Natural killer cell (primary cell): ENCODE measurements around the gene ARID4A. TPM values are rescaled to one million over a fixed set of nuclear protein-coding genes. Genes with fewer than 3 reads are reported as not detected.
"Not testable (repeated sequence)": the region's sequence is repeated elsewhere in the genome, so short reads cannot be mapped to it uniquely, and the experiment has no call there.

Experiments
- ATAC-seq, 3 donors: fragments of 150-1000 bp in 2 of 3; fragments of 200-7000 bp in 1 of 3; cut with Tn5 transposase; 1 replicate in 1 of 3; 2 replicates in 2 of 3; pipeline ENCODE4 v1.10.0; 2021; ENCODE audit warnings: mild to moderate bottlenecking in 2 of 3, moderate library complexity in 2 of 3
- DNase-seq, 2 donors: peaks; one replicate each; pipeline versions ENCODE4 v3.0.0 to v3.0.0-alpha.2; 2013 to 2021; ENCODE audit warnings: mixed read lengths in 1 of 2
- H3K27ac ChIP-seq: one replicate; pipeline ENCODE4 v1.5.1; 2013; ENCODE audit warnings: mild to moderate bottlenecking, low read length
- H3K27me3 ChIP-seq: one replicate; pipeline ENCODE4 v1.6.1; 2013; ENCODE audit warnings: low read length; ENCODE audit not compliant: control insufficient read depth, insufficient read depth
- H3K36me3 ChIP-seq: one replicate; pipeline ENCODE4 v1.6.1; 2013; ENCODE audit warnings: low read length; ENCODE audit not compliant: control insufficient read depth, insufficient read depth
- H3K4me1 ChIP-seq: one replicate; pipeline ENCODE4 v1.6.1; 2013; ENCODE audit warnings: low read length; ENCODE audit not compliant: control insufficient read depth, insufficient read depth
- H3K4me3 ChIP-seq: one replicate; pipeline ENCODE4 v1.5.1; 2013; ENCODE audit warnings: low read length
- H3K9me3 ChIP-seq: one replicate; pipeline ENCODE4 v1.6.1; 2013; ENCODE audit warnings: low read length; ENCODE audit not compliant: control insufficient read depth, insufficient read depth
- H3K27ac Mint-ChIP-seq, 2 donors: one replicate each; pipeline ENCODE4 v1.8.0; 2022; ENCODE audit warnings: mild to moderate bottlenecking in 2 of 2, mixed read lengths in 2 of 2, moderate library complexity in 1 of 2
- H3K27me3 Mint-ChIP-seq, 2 donors: one replicate each; pipeline ENCODE4 v1.8.0; 2022; ENCODE audit warnings: low read depth in 2 of 2, mixed read lengths in 2 of 2
- H3K36me3 Mint-ChIP-seq: one replicate; pipeline ENCODE4 v1.8.0; 2022; ENCODE audit warnings: mixed read lengths
- H3K4me1 Mint-ChIP-seq, 2 donors: one replicate each; pipeline ENCODE4 v1.8.0; 2022; ENCODE audit warnings: mixed read lengths in 2 of 2
- H3K4me3 Mint-ChIP-seq: one replicate; pipeline ENCODE4 v1.8.0; 2022; ENCODE audit warnings: mild to moderate bottlenecking, moderate library complexity, mixed read lengths
- H3K9me3 Mint-ChIP-seq, 2 donors: one replicate each; pipeline ENCODE4 v1.8.0; 2022; ENCODE audit warnings: mixed read lengths in 2 of 2
- CTCF ChIP-seq: fragments of 200-600 bp; IDR thresholded peaks from one replicate; pipeline ENCODE4 v1.8.0; 2022; ENCODE audit warnings: antibody characterized with exemption
- WGBS: methylation state at CpG from one replicate; pipeline ENCODE4 v1.1.7; 2013; ENCODE audit warnings: missing lambda C conversion rate; ENCODE audit not compliant: insufficient coverage; 5-methylcytosine and 5-hydroxymethylcytosine counted together
- intact Hi-C: fragments of 100-400 bp; cut with micrococcal nuclease; formaldehyde crosslinking; loops from one replicate; pipeline ENCODE4 v1.14.2; 2022
- total RNA-seq, 4 donors: library from RNA; stranded (reverse); fragments of 120-200 nt in 1 of 4; gene quantifications; one replicate each; pipeline versions ENCODE4 v1.2.3 to v1.2.4, GENCODE V29; 2013 to 2022

Gene ARID4A
- total RNA-seq, 3 donors from 2014 or later (not counting 1 experiment from before 2014, with no cell fraction given) = 89.3 to 113 (median 90.1) TPM

DNA sequence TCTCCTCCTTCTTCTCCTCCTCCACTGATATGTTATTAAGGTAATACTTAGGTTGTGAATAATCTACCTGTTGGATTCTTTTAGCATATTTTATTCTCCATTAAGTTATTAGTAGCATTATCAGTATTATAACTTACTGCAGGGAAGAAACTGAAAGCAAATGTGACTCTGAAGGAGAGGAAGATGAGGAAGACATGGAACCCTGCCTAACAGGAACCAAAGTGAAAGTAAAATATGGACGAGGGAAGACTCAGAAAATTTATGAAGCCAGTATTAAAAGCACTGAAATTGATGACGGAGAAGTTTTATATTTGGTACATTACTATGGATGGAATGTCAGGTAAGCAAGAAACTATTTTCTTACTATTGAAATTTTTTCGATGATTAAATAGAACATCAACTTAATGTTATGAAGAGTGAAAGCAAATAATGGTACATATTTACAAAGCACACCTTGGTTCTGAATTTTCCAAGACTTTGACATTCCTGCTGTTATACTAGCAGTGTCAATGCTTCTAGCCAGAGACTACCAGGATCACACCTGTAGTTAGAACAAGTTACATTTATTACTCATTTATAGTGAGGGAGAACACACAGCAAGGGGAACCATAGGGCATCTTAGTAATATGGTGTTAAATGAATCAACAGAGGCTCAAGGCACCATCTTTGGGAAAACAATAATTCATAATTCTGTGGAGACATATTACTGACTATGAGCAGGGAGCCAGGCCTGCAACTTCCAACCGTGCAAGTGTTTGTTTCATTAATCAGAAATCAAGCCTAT lies 55.4 kb downstream of the ARID4A start:
- peak overlapping the region; percentile 78 to 85 for H3K27ac Mint-ChIP-seq
- Histone ChIP-seq H3K27ac (peak overlapping the region; percentile 38), H3K4me1 (no peaks in the 10 kb centered on the region), H3K27me3 (no peaks in the 10 kb centered on the region), H3K36me3 (peaks cover 57% of the 10 kb centered on the region), H3K4me3 (no peak overlapping the region), H3K9me3 (no peaks in the 10 kb centered on the region)
- peak overlapping the region; percentile 78 for H3K4me3 Mint-ChIP-seq
- no peaks in the 10 kb centered on the region for H3K27me3 Mint-ChIP-seq
- ATAC-seq (peak in 2 of 3 donors; percentile 36), DNase-seq (peak in 1 of 2 donors; percentile 35)
- no peaks in the 10 kb centered on the region for H3K9me3 Mint-ChIP-seq
- peaks cover 19 to 22% of the 10 kb centered on the region in 2 donors for H3K4me1 Mint-ChIP-seq
- WGBS = 37% methylated on average over 3 of the region's 4 CpGs
- peaks cover 29% of the 10 kb centered on the region for H3K36me3 Mint-ChIP-seq
- intact Hi-C loops = no loop called here
- no peak for TF ChIP-seq CTCF

DNA sequence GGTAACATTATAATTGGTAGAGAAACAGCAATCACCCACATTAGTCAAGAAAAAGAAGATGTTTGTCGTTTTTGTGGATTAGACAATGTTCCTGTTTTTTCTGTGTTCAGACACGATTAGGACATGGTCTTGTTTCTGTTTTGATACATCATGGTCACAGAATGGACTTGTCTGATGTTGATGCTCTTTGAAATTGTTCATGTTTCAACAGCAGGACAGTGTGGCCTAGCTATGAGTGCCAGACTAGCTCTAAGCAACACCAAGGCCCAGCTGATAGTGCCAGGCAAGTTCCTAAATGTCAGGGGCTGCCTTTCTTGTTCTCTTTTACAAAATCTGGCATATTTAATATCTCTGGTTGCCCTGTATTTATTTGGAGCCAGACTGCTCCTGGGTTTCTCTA lies 56.5 kb downstream of the ARID4A start:
- peak overlapping the region; percentile 78 to 85 for H3K27ac Mint-ChIP-seq
- Histone ChIP-seq H3K27me3 (no peaks in the 10 kb centered on the region), H3K27ac (no peak overlapping the region), H3K4me1 (no peaks in the 10 kb centered on the region), H3K4me3 (no peak overlapping the region), H3K9me3 (no peaks in the 10 kb centered on the region), H3K36me3 (peaks cover 57% of the 10 kb centered on the region)
- no peak for ATAC-seq
- peaks cover 19 to 22% of the 10 kb centered on the region in 2 donors for H3K4me1 Mint-ChIP-seq
- no peak for TF ChIP-seq CTCF
- H3K27me3 Mint-ChIP-seq = no peaks in the 10 kb centered on the region
- peak overlapping the region; percentile 2 for H3K4me3 Mint-ChIP-seq
- DNase-seq = no peak
- intact Hi-C loops = no loop called here
- H3K36me3 Mint-ChIP-seq = peaks cover 24% of the 10 kb centered on the region
- no peaks in the 10 kb centered on the region for H3K9me3 Mint-ChIP-seq
- 33% methylated on average over 2 of the region's 2 CpGs for WGBS

DNA sequence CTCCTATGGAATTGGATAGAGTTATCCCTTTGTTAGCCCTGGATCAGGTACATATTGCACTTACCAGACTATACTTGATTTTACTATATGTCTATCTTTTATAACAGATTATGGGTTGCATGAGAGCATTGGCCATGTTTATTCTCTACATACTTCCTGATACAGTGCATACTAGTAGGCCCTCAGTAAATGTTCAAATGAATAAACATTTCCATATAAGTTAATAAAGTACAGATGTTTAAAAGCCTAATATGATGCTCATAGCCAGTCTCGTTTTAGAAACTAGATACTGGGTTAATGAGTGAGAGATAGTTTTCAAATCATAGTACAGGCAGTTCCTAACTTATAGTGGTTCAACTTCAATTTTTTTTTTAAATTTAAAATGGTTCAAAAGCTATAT lies 57.9 kb downstream of the ARID4A start:
- Mint-ChIP-seq H3K36me3 (peaks cover 26% of the 10 kb centered on the region), H3K27ac (peak overlapping the region in 1 of 2 donors; percentile 25), H3K27me3 (no peaks in the 10 kb centered on the region), H3K4me3 (no peak overlapping the region), H3K4me1 (peaks cover 19 to 22% of the 10 kb centered on the region in 2 donors), H3K9me3 (no peaks in the 10 kb centered on the region)
- no peaks in the 10 kb centered on the region for H3K9me3 ChIP-seq
- H3K36me3 ChIP-seq = peaks cover 62% of the 10 kb centered on the region
- no peaks in the 10 kb centered on the region for H3K27me3 ChIP-seq
- no peak overlapping the region for H3K27ac ChIP-seq
- no CpG with 5 or more reads among the region's 1 CpG for WGBS
- ATAC-seq = no peak
- DNase-seq = no peak
- H3K4me3 ChIP-seq = no peak overlapping the region
- intact Hi-C loops = no loop called here
- no peak for TF ChIP-seq CTCF
- H3K4me1 ChIP-seq = no peaks in the 10 kb centered on the region

- peaks cover 62% of the 10 kb centered on the region for H3K36me3 ChIP-seq
- H3K4me1 ChIP-seq = not testable (repeated sequence)
- H3K36me3 Mint-ChIP-seq = peaks cover 29% of the 10 kb centered on the region
Observed at GRCh38 chr14:58362272-58362671, 63.9 kb downstream of the ARID4A start.

More at GRCh38 chr14:58362272-58362671, 63.9 kb downstream of the ARID4A start:
- DNase-seq, H3K27ac ChIP-seq, H3K4me3 Mint-ChIP-seq, H3K27me3 Mint-ChIP-seq, H3K4me1 Mint-ChIP-seq, H3K9me3 ChIP-seq, intact Hi-C loops, H3K9me3 Mint-ChIP-seq, H3K27ac Mint-ChIP-seq, H3K4me3 ChIP-seq, ATAC-seq, H3K27me3 ChIP-seq: not testable (repeated sequence)
- 100% methylated on average over 1 of the region's 1 CpG for WGBS
